Stimulated activated naive CD8-positive, alpha-beta T cell treated with anti-CD3 and anti-CD28 coated beads, Interleukin-15, amount 100 ng/mL, for 72 hours (primary cell): Measurements from ENCODE around the gene ATP1A4.

Experiments
- ATAC-seq: fragments of 150-1000 bp; cut with Tn5 transposase; 2 replicates; pipeline ENCODE4 v1.10.0; 2021; ENCODE audit warnings: mild to moderate bottlenecking, moderate library complexity
- DNase-seq, 2 donors: peaks; one replicate each; pipeline ENCODE4 v3.0.0; 2021 to 2022
- H3K27ac Mint-ChIP-seq, 2 donors: one replicate each; pipeline ENCODE4 v1.8.0; 2022; ENCODE audit warnings: mild to moderate bottlenecking in 2 of 2, mixed read lengths in 2 of 2, moderate library complexity in 2 of 2
- H3K27me3 Mint-ChIP-seq: one replicate; pipeline ENCODE4 v1.8.0; 2022; ENCODE audit warnings: mixed read lengths
- H3K4me1 Mint-ChIP-seq: one replicate; pipeline ENCODE4 v1.8.0; 2022; ENCODE audit warnings: mild to moderate bottlenecking, mixed read lengths
- H3K4me3 Mint-ChIP-seq, 2 donors: one replicate each; pipeline ENCODE4 v1.8.0; 2022; ENCODE audit warnings: mild to moderate bottlenecking in 2 of 2, mixed read lengths in 2 of 2, moderate library complexity in 1 of 2
- H3K9me3 Mint-ChIP-seq, 2 donors: one replicate each; pipeline ENCODE4 v1.8.0; 2022; ENCODE audit warnings: mixed read lengths in 2 of 2

Gene ATP1A4

GRCh38 chr1:160193832-160194736 lies 42.7 kb downstream of the ATP1A4 start:
- no peak for DNase-seq
- Mint-ChIP-seq H3K9me3 (no peaks in the 10 kb centered on the region), H3K27ac (no peak overlapping the region), H3K27me3 (no peaks in the 10 kb centered on the region), H3K4me1 (no peaks in the 10 kb centered on the region), H3K4me3 (no peak overlapping the region)
- ATAC-seq: peak; percentile 9

- ATAC-seq (no peak), DNase-seq (no peak)
- H3K4me1 Mint-ChIP-seq: no peaks in the 10 kb centered on the region
- no peak overlapping the region for H3K27ac Mint-ChIP-seq
- no peak overlapping the region for H3K4me3 Mint-ChIP-seq
- no peaks in the 10 kb centered on the region for H3K9me3 Mint-ChIP-seq
- H3K27me3 Mint-ChIP-seq: no peaks in the 10 kb centered on the region
Measured at GRCh38 chr1:160194737-160195059, 43.3 kb downstream of the ATP1A4 start.

- Mint-ChIP-seq H3K4me1 (no peaks in the 10 kb centered on the region), H3K27ac (no peak overlapping the region), H3K4me3 (no peak overlapping the region), H3K27me3 (no peaks in the 10 kb centered on the region), H3K9me3 (no peaks in the 10 kb centered on the region)
- DNase-seq: no peak
- ATAC-seq: no peak
Measured at GRCh38 chr1:160196143-160196542, 44.7 kb downstream of the ATP1A4 start.

- H3K9me3 Mint-ChIP-seq: no peaks in the 10 kb centered on the region
- H3K4me3 Mint-ChIP-seq: no peak overlapping the region
- H3K27ac Mint-ChIP-seq: no peak overlapping the region
- H3K27me3 Mint-ChIP-seq: no peaks in the 10 kb centered on the region
- DNase-seq: no peak
- ATAC-seq: no peak
- H3K4me1 Mint-ChIP-seq: no peaks in the 10 kb centered on the region
Measured at GRCh38 chr1:160197231-160197630, 45.8 kb downstream of the ATP1A4 start.

- Mint-ChIP-seq H3K27me3 (no peaks in the 10 kb centered on the region), H3K4me1 (peaks cover 12% of the 10 kb centered on the region), H3K9me3 (no peaks in the 10 kb centered on the region), H3K27ac (no peak overlapping the region), H3K4me3 (no peak overlapping the region)
- ATAC-seq (no peak), DNase-seq (no peak)
Measured at GRCh38 chr1:160200786-160201185, 49.4 kb downstream of the ATP1A4 start.

- Mint-ChIP-seq H3K27me3 (no peaks in the 10 kb centered on the region), H3K27ac (peak overlapping the region; percentile 51 to 85), H3K9me3 (no peaks in the 10 kb centered on the region), H3K4me1 (peaks cover 48% of the 10 kb centered on the region), H3K4me3 (peak overlapping the region; percentile 90)
- DNase-seq (peak in 1 of 2 donors; percentile 39), ATAC-seq (peak; percentile 53)
Measured at GRCh38 chr1:160204526-160205241, 53.3 kb downstream of the ATP1A4 start.

GRCh38 chr1:160205242-160206035 lies 54.0 kb downstream of the ATP1A4 start, which contains the start of gene PEA15:
Gene PEA15 (plus strand): TSS chr1:160205384. CDS start chr1:160211545, 6,161 bp downstream.
- H3K27me3 Mint-ChIP-seq: no peaks in the 10 kb centered on the region
- H3K27ac Mint-ChIP-seq: peak within 1 kb of the TSS; percentile 95
- peak within 1 kb of the TSS; percentile 90 for H3K4me3 Mint-ChIP-seq
- peaks cover 56% of the 10 kb centered on the region for H3K4me1 Mint-ChIP-seq
- ATAC-seq: peak; percentile 79
- H3K9me3 Mint-ChIP-seq: no peaks in the 10 kb centered on the region
- peak; percentile 62 to 64 for DNase-seq

- H3K4me3 Mint-ChIP-seq: peak overlapping the region; percentile 90
- no peaks in the 10 kb centered on the region for H3K27me3 Mint-ChIP-seq
- H3K27ac Mint-ChIP-seq: peak overlapping the region; percentile 34 to 61
- peak; percentile 79 for ATAC-seq
- no peaks in the 10 kb centered on the region for H3K9me3 Mint-ChIP-seq
- peaks cover 60% of the 10 kb centered on the region for H3K4me1 Mint-ChIP-seq
- DNase-seq: peak; percentile 13 to 45
Measured at GRCh38 chr1:160206036-160206389, 54.6 kb downstream of the ATP1A4 start.

GRCh38 chr1:160206421-160207117 lies 55.2 kb downstream of the ATP1A4 start:
- Mint-ChIP-seq H3K9me3 (no peaks in the 10 kb centered on the region), H3K27ac (peak overlapping the region in 1 of 2 donors; percentile 34), H3K4me1 (peaks cover 60% of the 10 kb centered on the region), H3K4me3 (peak overlapping the region; percentile 90), H3K27me3 (no peaks in the 10 kb centered on the region)
- no peak for ATAC-seq
- no peak for DNase-seq

GRCh38 chr1:160207118-160207650 lies 55.8 kb downstream of the ATP1A4 start:
- DNase-seq (no peak), ATAC-seq (no peak)
- Mint-ChIP-seq H3K4me1 (peaks cover 60% of the 10 kb centered on the region), H3K27me3 (no peaks in the 10 kb centered on the region), H3K4me3 (no peak overlapping the region), H3K9me3 (no peaks in the 10 kb centered on the region), H3K27ac (peak overlapping the region; percentile 34 to 69)

- no peak for ATAC-seq
Measured at GRCh38 chr1:160207771-160208556, 56.6 kb downstream of the ATP1A4 start.

GRCh38 chr1:160208557-160209320 lies 57.3 kb downstream of the ATP1A4 start:
- Mint-ChIP-seq H3K9me3 (no peaks in the 10 kb centered on the region), H3K4me3 (no peak overlapping the region), H3K27ac (peak overlapping the region; percentile 38 to 69), H3K27me3 (no peaks in the 10 kb centered on the region), H3K4me1 (peaks cover 59% of the 10 kb centered on the region)
- ATAC-seq (no peak), DNase-seq (no peak)

More at GRCh38 chr1:160207771-160208556, 56.6 kb downstream of the ATP1A4 start:
- Mint-ChIP-seq H3K4me1 (peaks cover 60% of the 10 kb centered on the region), H3K27ac (peak overlapping the region in 1 of 2 donors; percentile 69), H3K27me3 (no peaks in the 10 kb centered on the region), H3K4me3 (no peak overlapping the region), H3K9me3 (no peaks in the 10 kb centered on the region)
- no peak for DNase-seq

GRCh38 chr1:160209321-160210046 lies 58.1 kb downstream of the ATP1A4 start:
- H3K4me3 Mint-ChIP-seq: no peak overlapping the region
- DNase-seq (no peak), ATAC-seq (no peak)
- H3K27me3 Mint-ChIP-seq: no peaks in the 10 kb centered on the region
- H3K27ac Mint-ChIP-seq: peak overlapping the region; percentile 38 to 49
- peaks cover 52% of the 10 kb centered on the region for H3K4me1 Mint-ChIP-seq
- H3K9me3 Mint-ChIP-seq: no peaks in the 10 kb centered on the region
